MCF 10A (cell line): ENCODE results near the gene PPP2R2C. TPM values are rescaled to one million over a fixed set of nuclear protein-coding genes. Genes with fewer than 3 reads are reported as not detected.

Experiments
- BruUV-seq: library from RNA; stranded (reverse); fragments of 400-500 nt; replicated peaks from 2 replicates; lab custom pipeline; 2021; lab: Mats Ljungman, UMichigan
- CTCF ChIA-PET: fragments of 300-600 bp; sonication (Branson Sonifier 250); formaldehyde crosslinking; extraction: SDS; loops from one replicate; lab custom pipeline; 2021; ENCODE audit warnings: antibody characterized with exemption, inconsistent platforms; lab: Yijun Ruan, JAX
- POLR2A ChIA-PET: fragments of 300-600, 350-650 bp; sonication (Branson Sonifier 250); formaldehyde crosslinking; extraction: SDS; loops from one replicate; lab custom pipeline; 2020; ENCODE audit warnings: antibody characterized with exemption, inconsistent platforms; lab: Yijun Ruan, JAX
- DNase-seq: peaks from one replicate; pipeline ENCODE4 v3.0.0-alpha.2; 2018; ENCODE audit not compliant: unreplicated experiment
- H3K27ac Mint-ChIP-seq: one replicate; pipeline ENCODE4 v1.8.0; 2022; ENCODE audit warnings: mild to moderate bottlenecking, low read depth, mixed read lengths; ENCODE audit not compliant: unreplicated experiment
- H3K27me3 Mint-ChIP-seq: one replicate; pipeline ENCODE4 v1.8.0; 2022; ENCODE audit warnings: mixed read lengths; ENCODE audit not compliant: insufficient read depth, unreplicated experiment
- H3K36me3 Mint-ChIP-seq: one replicate; pipeline ENCODE4 v1.8.0; 2022; ENCODE audit warnings: mild to moderate bottlenecking, moderate library complexity, mixed read lengths; ENCODE audit not compliant: insufficient read depth, unreplicated experiment
- H3K4me1 Mint-ChIP-seq: one replicate; pipeline ENCODE4 v1.8.0; 2022; ENCODE audit warnings: mixed read lengths; ENCODE audit not compliant: insufficient read depth, unreplicated experiment
- H3K4me3 Mint-ChIP-seq: one replicate; pipeline ENCODE4 v1.8.0; 2022; ENCODE audit warnings: mild to moderate bottlenecking, moderate library complexity, mixed read lengths; ENCODE audit not compliant: unreplicated experiment
- H3K9me3 Mint-ChIP-seq: one replicate; pipeline ENCODE4 v1.8.0; 2022; ENCODE audit warnings: mixed read lengths; ENCODE audit not compliant: unreplicated experiment
- CTCF ChIP-seq: fragments of 200-600 bp; IDR thresholded peaks from one replicate; pipeline ENCODE4 v1.8.0; 2022; ENCODE audit warnings: antibody characterized with exemption, mild to moderate bottlenecking; ENCODE audit not compliant: unreplicated experiment
- intact Hi-C: fragments of 100-400 bp; cut with micrococcal nuclease; formaldehyde crosslinking; loops from 2 replicates; pipeline ENCODE4 v1.14.1; 2022
- total RNA-seq: library from RNA; stranded (reverse); gene quantifications from 2 replicates; pipeline ENCODE4 v1.2.3, GENCODE V29; 2022

PPP2R2C gene
- total RNA-seq, 1 experiment from 2014 or later, result 3.6 TPM

- Mint-ChIP-seq H3K36me3 (no peaks in the 10 kb centered on the region), H3K4me3 (no peak overlapping the region), H3K4me1 (no peaks in the 10 kb centered on the region), H3K9me3 (no peaks in the 10 kb centered on the region), H3K27ac (no peak overlapping the region), H3K27me3 (no peaks in the 10 kb centered on the region)
- CTCF ChIA-PET, result no interaction called here
- DNase-seq, result no peak
- no TSS peak for BruUV-seq
- intact Hi-C loops, result no loop called here
- POLR2A ChIA-PET, result no interaction called here
- TF ChIP-seq CTCF, result no peak
Observed at GRCh38 chr4:6446538-6447451, 25.6 kb downstream of the PPP2R2C start.

- POLR2A ChIA-PET, result no interaction called here
- H3K27me3 Mint-ChIP-seq, result no peaks in the 10 kb centered on the region
- TF ChIP-seq CTCF, result no peak
- DNase-seq, result no peak
- no TSS peak for BruUV-seq
- CTCF ChIA-PET, result interaction anchor here (0.7 kb wide), 1 partner anchor 28 kb away, joined by 3 read pairs; no protein-coding TSS in a partner anchor
- H3K4me1 Mint-ChIP-seq, result no peaks in the 10 kb centered on the region
- no peaks in the 10 kb centered on the region for H3K9me3 Mint-ChIP-seq
- no peak overlapping the region for H3K4me3 Mint-ChIP-seq
- H3K27ac Mint-ChIP-seq, result no peak overlapping the region
- no peaks in the 10 kb centered on the region for H3K36me3 Mint-ChIP-seq
- intact Hi-C loops, result no loop called here
Observed at GRCh38 chr4:6446130-6446482, 26.3 kb downstream of the PPP2R2C start.

- Mint-ChIP-seq H3K36me3 (no peaks in the 10 kb centered on the region), H3K4me3 (no peak overlapping the region), H3K4me1 (no peaks in the 10 kb centered on the region), H3K27me3 (no peaks in the 10 kb centered on the region), H3K27ac (no peak overlapping the region), H3K9me3 (no peaks in the 10 kb centered on the region)
- intact Hi-C loops, result no loop called here
- ChIA-PET CTCF (interaction anchor here (0.7 to 1.0 kb wide), 3 partner anchors 8 to 101 kb away, joined by 3 read pairs; no protein-coding TSS in a partner anchor), POLR2A (no interaction called here)
- no peak for DNase-seq
- TF ChIP-seq CTCF, result no peak
- no TSS peak for BruUV-seq
Observed at GRCh38 chr4:6445403-6446129, 26.8 kb downstream of the PPP2R2C start.

- CTCF ChIA-PET, result interaction anchor here (1.0 kb wide), 1 partner anchor 102 kb away, joined by 3 read pairs; no protein-coding TSS in a partner anchor
- Mint-ChIP-seq H3K9me3 (no peaks in the 10 kb centered on the region), H3K27me3 (no peaks in the 10 kb centered on the region), H3K27ac (no peak overlapping the region), H3K4me3 (no peak overlapping the region), H3K36me3 (no peaks in the 10 kb centered on the region), H3K4me1 (no peaks in the 10 kb centered on the region)
- no TSS peak for BruUV-seq
- TF ChIP-seq CTCF, result no peak
- POLR2A ChIA-PET, result no interaction called here
- intact Hi-C loops, result no loop called here
- no peak for DNase-seq
Observed at GRCh38 chr4:6444582-6444981, 27.8 kb downstream of the PPP2R2C start.
